ENCODE measurements around the gene MKI67. TPM values are rescaled to one million over a fixed set of nuclear protein-coding genes. Genes with fewer than 3 reads are reported as not detected.

Gene MKI67
- total and polyA plus RNA-seq, 8 donors = 0.61 to 60.8 (median 7.7) TPM

- Histone ChIP-seq H3K4me1 (no peaks in the 10 kb centered on the region), H3K36me3 (no peaks in the 10 kb centered on the region), H3K27me3 (peaks cover 0 to 5% (median 0%) of the 10 kb centered on the region in 3 donors), H3K9me3 (no peaks in the 10 kb centered on the region), H3K4me3 (no peak overlapping the region), H3K27ac (no peak overlapping the region)
- intact Hi-C loops (cut with DNase I; ENCODE audit: low total_unique reads) = no loop called here
- 66 to 79% (median 69%) methylated on average over 16 to 17 of the region's 17 CpGs for WGBS, 5 donors
- TF ChIP-seq POLR2AphosphoS5 (IDR thresholded peaks at IDR 0.05) = no peak
- TF ChIP-seq CTCF (IDR thresholded peaks at IDR 0.05) = no peak
- TF ChIP-seq EP300 (IDR thresholded peaks at IDR 0.05) = no peak
- no peak for TF ChIP-seq POLR2A (IDR thresholded peaks at IDR 0.05)
- no peak for DNase-seq
Observed at GRCh38 chr10:128091636-128092210, 34.5 kb downstream of the MKI67 start.

GRCh38 chr10:128087884-128088709 is 38.1 kb downstream of the MKI67 start:
- Histone ChIP-seq H3K27ac (no peak overlapping the region), H3K36me3 (peaks cover 0 to 21% (median 9%) of the 10 kb centered on the region in 4 donors), H3K27me3 (peaks cover 0 to 5% (median 0%) of the 10 kb centered on the region in 3 donors), H3K9me3 (no peaks in the 10 kb centered on the region), H3K4me1 (no peaks in the 10 kb centered on the region), H3K4me3 (no peak overlapping the region)
- TF ChIP-seq POLR2AphosphoS5 (IDR thresholded peaks at IDR 0.05) = no peak
- no peak for TF ChIP-seq CTCF (IDR thresholded peaks at IDR 0.05)
- no peak for TF ChIP-seq POLR2A (IDR thresholded peaks at IDR 0.05)
- TF ChIP-seq EP300 (IDR thresholded peaks at IDR 0.05) = no peak
- intact Hi-C loops (cut with DNase I; ENCODE audit: low total_unique reads) = no loop called here
- DNase-seq = peak in 1 of 2 donors; percentile 32
- 39 to 44% (median 43%) methylated on average over 11 to 12 of the region's 12 CpGs for WGBS, 5 donors

- WGBS, 5 donors = 55 to 65% (median 63%) methylated on average over 7 of the region's 7 CpGs
- intact Hi-C loops (cut with DNase I; ENCODE audit: low total_unique reads) = no loop called here
- Histone ChIP-seq H3K4me3 (no peak overlapping the region), H3K27ac (no peak overlapping the region), H3K36me3 (peaks cover 0 to 25% (median 12%) of the 10 kb centered on the region in 4 donors), H3K27me3 (peaks cover 0 to 5% (median 0%) of the 10 kb centered on the region in 3 donors), H3K4me1 (no peaks in the 10 kb centered on the region), H3K9me3 (no peaks in the 10 kb centered on the region)
- no peak for DNase-seq
- TF ChIP-seq EP300 (IDR thresholded peaks at IDR 0.05) (no peak), POLR2AphosphoS5 (IDR thresholded peaks at IDR 0.05) (no peak), CTCF (IDR thresholded peaks at IDR 0.05) (no peak), POLR2A (IDR thresholded peaks at IDR 0.05) (no peak)
Observed at GRCh38 chr10:128087146-128087883, 38.9 kb downstream of the MKI67 start.

Measured in stomach (tissue), 9 donors.